Tibial artery (tissue), 4 donors: ENCODE results near the gene ATP9B.

Experiments used
- DNase-seq, 2 donors: peaks; one replicate each; pipeline ENCODE4 v3.0.0-alpha.2; 2019
- H3K27ac ChIP-seq, 2 donors: fragments of 200-600 bp; sonication (generic) in 1 of 2; 1 replicate in 1 of 2; 2 replicates in 1 of 2; pipeline ENCODE4 v1.5.1; 2018 to 2019; ENCODE audit warnings: mild to moderate bottlenecking in 1 of 2
- H3K27me3 ChIP-seq, 2 donors: fragments of 200-600 bp; sonication (generic) in 1 of 2; one replicate each; pipeline versions ENCODE4 v1.5.1 to v1.6.0; 2016 to 2019
- H3K36me3 ChIP-seq, 3 donors: fragments of 200-600 bp; sonication (generic) in 2 of 3; one replicate each; pipeline ENCODE4 v1.5.1; 2016 to 2019; ENCODE audit warnings: mild to moderate bottlenecking in 2 of 3
- H3K4me1 ChIP-seq, 4 donors: fragments of 200-600 bp; sonication (generic) in 2 of 4; 1 replicate in 3 of 4; 2 replicates in 1 of 4; pipeline ENCODE4 v1.5.1; 2016 to 2019
- H3K4me3 ChIP-seq, 2 donors: fragments of 200-600 bp; sonication (generic) in 1 of 2; 1 replicate in 1 of 2; 2 replicates in 1 of 2; pipeline ENCODE4 v1.5.1; 2018 to 2019; ENCODE audit warnings: mild to moderate bottlenecking in 2 of 2
- H3K9me3 ChIP-seq, 3 donors: fragments of 200-600 bp; sonication (generic) in 1 of 3; one replicate each; pipeline ENCODE4 v1.5.1; 2016 to 2019
- intact Hi-C: fragments of 100-400 bp; cut with DNase I; formaldehyde crosslinking; loops from one replicate; pipeline ENCODE4 v1.15.0; 2023; ENCODE audit warnings: low total_unique reads
- TF ChIP-seq, protein P1 (sequence below), 2 experiments: fragments of 200-600 bp in 1 of 2; fragments of 450-650 bp in 1 of 2; IDR thresholded peaks; one replicate each; pipeline ENCODE4 v1.5.1; 2017 to 2019; ENCODE audit warnings: antibody characterized with exemption in 2 of 2, mild to moderate bottlenecking in 1 of 2, moderate library complexity in 1 of 2

The ATP9B gene

GRCh38 chr18:79065802-79066201, 3.4 kb upstream of the ATP9B start:
- DNase-seq = no peak
- intact Hi-C loops = loop anchor here (10.0 kb wide), 1 partner anchor 529 kb away; no protein-coding TSS in a partner anchor
- TF ChIP-seq, protein P1, sequence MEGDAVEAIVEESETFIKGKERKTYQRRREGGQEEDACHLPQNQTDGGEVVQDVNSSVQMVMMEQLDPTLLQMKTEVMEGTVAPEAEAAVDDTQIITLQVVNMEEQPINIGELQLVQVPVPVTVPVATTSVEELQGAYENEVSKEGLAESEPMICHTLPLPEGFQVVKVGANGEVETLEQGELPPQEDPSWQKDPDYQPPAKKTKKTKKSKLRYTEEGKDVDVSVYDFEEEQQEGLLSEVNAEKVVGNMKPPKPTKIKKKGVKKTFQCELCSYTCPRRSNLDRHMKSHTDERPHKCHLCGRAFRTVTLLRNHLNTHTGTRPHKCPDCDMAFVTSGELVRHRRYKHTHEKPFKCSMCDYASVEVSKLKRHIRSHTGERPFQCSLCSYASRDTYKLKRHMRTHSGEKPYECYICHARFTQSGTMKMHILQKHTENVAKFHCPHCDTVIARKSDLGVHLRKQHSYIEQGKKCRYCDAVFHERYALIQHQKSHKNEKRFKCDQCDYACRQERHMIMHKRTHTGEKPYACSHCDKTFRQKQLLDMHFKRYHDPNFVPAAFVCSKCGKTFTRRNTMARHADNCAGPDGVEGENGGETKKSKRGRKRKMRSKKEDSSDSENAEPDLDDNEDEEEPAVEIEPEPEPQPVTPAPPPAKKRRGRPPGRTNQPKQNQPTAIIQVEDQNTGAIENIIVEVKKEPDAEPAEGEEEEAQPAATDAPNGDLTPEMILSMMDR (IDR thresholded peaks at IDR 0.05) = no peak
- Histone ChIP-seq H3K9me3 (no peaks in the 10 kb centered on the region), H3K27ac (no peak overlapping the region), H3K4me1 (peaks cover 0 to 12% (median 9%) of the 10 kb centered on the region in 4 donors), H3K27me3 (no peaks in the 10 kb centered on the region), H3K36me3 (no peaks in the 10 kb centered on the region), H3K4me3 (no peak overlapping the region)

DNA sequence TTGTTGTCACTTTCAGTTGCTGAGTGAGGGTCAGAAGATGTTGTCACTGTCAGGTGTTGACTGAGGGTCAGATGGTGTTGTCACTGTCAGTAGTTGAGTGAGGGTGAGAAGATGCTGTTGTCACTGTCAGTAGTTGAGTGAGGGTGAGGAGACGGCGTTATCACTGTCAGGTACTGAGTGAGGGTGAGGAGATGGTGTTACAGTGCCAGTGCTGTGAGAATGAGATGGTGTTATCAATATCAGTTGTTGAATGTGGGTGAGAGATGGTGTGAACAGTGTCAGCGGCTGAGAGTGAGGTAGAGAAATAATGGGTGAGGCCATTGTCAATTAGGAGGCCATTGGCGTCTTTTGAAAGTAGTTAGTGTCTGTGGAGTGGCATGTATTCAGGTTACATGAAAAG, 1.6 kb upstream of the ATP9B start:
- no peak for DNase-seq
- H3K27me3 ChIP-seq = no peaks in the 10 kb centered on the region
- no peaks in the 10 kb centered on the region for H3K9me3 ChIP-seq
- no peak overlapping the region for H3K4me3 ChIP-seq
- TF ChIP-seq, protein P1 (IDR thresholded peaks at IDR 0.05) = no peak
- H3K4me1 ChIP-seq = peaks cover 0 to 17% (median 11%) of the 10 kb centered on the region in 4 donors
- H3K36me3 ChIP-seq = no peaks in the 10 kb centered on the region
- peak overlapping the region; percentile 98 for H3K27ac ChIP-seq
- intact Hi-C loops = loop anchor here (10.0 kb wide), 1 partner anchor 527 kb away; no protein-coding TSS in a partner anchor

DNA sequence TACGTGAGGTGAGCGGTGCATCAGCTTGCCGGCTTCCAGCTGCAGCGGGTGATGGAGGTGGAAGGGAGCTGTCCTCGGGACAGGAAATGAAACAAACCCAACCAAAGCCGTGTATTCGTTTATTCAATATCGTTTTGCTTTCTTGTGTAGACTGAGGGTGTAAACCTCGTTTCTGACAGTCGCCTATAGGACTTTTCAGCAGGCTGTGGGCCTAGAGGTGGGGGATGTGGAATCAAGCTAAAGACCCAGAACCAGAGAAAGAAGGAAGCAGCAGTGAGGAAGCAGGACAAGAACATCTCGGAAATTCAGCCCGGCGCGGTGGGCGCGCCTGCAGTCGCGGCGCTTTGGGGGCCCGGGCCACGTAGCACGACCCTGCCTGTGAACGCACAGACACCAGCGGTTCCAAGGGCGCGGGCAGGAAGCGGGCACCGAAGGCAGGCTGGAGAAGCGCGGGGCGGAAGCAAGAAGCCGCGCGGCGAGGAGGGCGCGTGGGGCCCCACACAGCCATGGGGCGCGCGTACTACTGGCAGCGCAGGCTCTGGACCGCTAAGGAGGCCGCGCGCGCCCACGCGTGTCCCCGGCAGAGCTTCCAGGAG, 755 bp upstream of the ATP9B start:
- peak overlapping the region; percentile 98 for H3K27ac ChIP-seq
- no peak for DNase-seq
- intact Hi-C loops = loop anchor here (10.0 kb wide), 1 partner anchor 526 kb away; no protein-coding TSS in a partner anchor

DNA sequence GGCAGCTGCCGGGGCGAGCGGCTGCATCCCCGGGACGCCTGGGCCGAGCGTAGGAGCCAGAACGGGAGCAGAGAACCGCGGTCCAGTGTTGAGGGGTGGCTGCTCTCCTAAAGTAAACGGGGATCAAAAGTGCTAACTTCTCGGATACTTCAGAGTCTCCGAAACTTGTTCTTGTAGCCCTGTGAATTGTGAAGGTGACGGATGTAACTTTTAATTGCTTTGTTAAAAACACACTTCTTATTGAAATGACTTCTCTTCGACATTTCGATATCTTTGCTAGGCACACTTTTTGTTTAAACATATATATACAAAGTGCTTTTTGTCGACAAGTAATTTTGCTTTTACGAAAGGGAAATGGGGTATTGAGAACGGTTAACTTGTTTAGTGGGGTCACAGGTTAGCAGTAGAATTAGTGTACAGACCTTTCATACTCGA, 540 bp downstream of the ATP9B start:
- Histone ChIP-seq H3K4me3 (peak overlapping the region; percentile 99 to 100), H3K9me3 (no peaks in the 10 kb centered on the region), H3K4me1 (peaks cover 0 to 14% (median 11%) of the 10 kb centered on the region in 4 donors), H3K36me3 (no peaks in the 10 kb centered on the region), H3K27ac (peak overlapping the region; percentile 98), H3K27me3 (no peaks in the 10 kb centered on the region)
- TF ChIP-seq, protein P1 (IDR thresholded peaks at IDR 0.05) = no peak
- intact Hi-C loops = loop anchor here (10.0 kb wide), 2 partner anchors 305 to 525 kb away; no protein-coding TSS in a partner anchor
- no peak for DNase-seq

More for the DNA sequence above, 755 bp upstream of the ATP9B start:
- Histone ChIP-seq H3K4me3 (peak overlapping the region; percentile 99 to 100), H3K4me1 (peaks cover 0 to 14% (median 11%) of the 10 kb centered on the region in 4 donors), H3K9me3 (no peaks in the 10 kb centered on the region), H3K36me3 (no peaks in the 10 kb centered on the region), H3K27me3 (no peaks in the 10 kb centered on the region)
- TF ChIP-seq, protein P1 (IDR thresholded peaks at IDR 0.05) = no peak

GRCh38 chr18:79070486-79070885, 1.3 kb downstream of the ATP9B start:
- peaks cover 0 to 14% (median 11%) of the 10 kb centered on the region in 4 donors for H3K4me1 ChIP-seq
- H3K9me3 ChIP-seq = no peaks in the 10 kb centered on the region
- H3K27me3 ChIP-seq = no peaks in the 10 kb centered on the region
- H3K4me3 ChIP-seq = peak overlapping the region; percentile 99 to 100
- no peaks in the 10 kb centered on the region for H3K36me3 ChIP-seq
- DNase-seq = no peak
- TF ChIP-seq, protein P1 (IDR thresholded peaks at IDR 0.05) = no peak
- intact Hi-C loops = loop anchor here (10.0 kb wide), 1 partner anchor 304 kb away; no protein-coding TSS in a partner anchor
- H3K27ac ChIP-seq = peak overlapping the region in 1 of 2 donors; percentile 98
